PC-3 (cell line): ENCODE measurements around the gene RABAC1. TPM values are rescaled to one million over a fixed set of nuclear protein-coding genes. Genes with fewer than 3 reads are reported as not detected.

ENCODE experiments used
- ATAC-seq: fragments of 200-7000 bp; cut with Tn5 transposase; 2 replicates; pipeline ENCODE4 v1.9.1; 2020; ENCODE audit warnings: mild to moderate bottlenecking, moderate library complexity
- BruUV-seq: library from RNA; stranded (reverse); fragments of 400-500 nt; replicated peaks from 2 replicates; lab custom pipeline; 2021; lab: Mats Ljungman, UMichigan
- CTCF ChIA-PET: fragments of 300-600 bp; sonication (Branson Sonifier 250); formaldehyde crosslinking; loops from one replicate; lab custom pipeline; 2022; ENCODE audit warnings: antibody characterized with exemption; lab: Charles Lee
- POLR2A ChIA-PET: fragments of 300-600 bp; sonication (Branson Sonifier 250); formaldehyde crosslinking; loops from one replicate; lab custom pipeline; 2022; ENCODE audit warnings: antibody characterized with exemption; ENCODE audit not compliant: unreplicated experiment; lab: Charles Lee
- DNase-seq: peaks from one replicate; pipeline ENCODE4 v3.0.0-alpha.2; 2015
- H2AFZ ChIP-seq: fragments of 300-600 bp; sonication (generic); 2 replicates; pipeline ENCODE4 v1.6.0; 2016; ENCODE audit warnings: antibody characterized with exemption, low read length
- H3F3A ChIP-seq: fragments of 300-600 bp; sonication (generic); one replicate; pipeline ENCODE4 v1.6.0; 2017; ENCODE audit warnings: antibody characterized with exemption, low read length, control low read depth, mild to moderate bottlenecking; ENCODE audit not compliant: unreplicated experiment
- H3K27ac ChIP-seq: fragments of 300-600 bp; sonication (generic); 2 replicates; pipeline ENCODE4 v1.5.1; 2016; ENCODE audit warnings: mild to moderate bottlenecking, low read length
- H3K27me3 ChIP-seq: fragments of 300-600 bp; sonication (generic); 2 replicates; pipeline ENCODE4 v1.6.1; 2016; ENCODE audit warnings: low read length, mixed read lengths
- H3K36me3 ChIP-seq: fragments of 300-600 bp; sonication (generic); 2 replicates; pipeline ENCODE4 v1.6.1; 2016; ENCODE audit warnings: low read depth, mixed run types, low read length, mixed read lengths
- H3K4me1 ChIP-seq: fragments of 300-600 bp; sonication (generic); 2 replicates; pipeline ENCODE4 v1.5.1; 2016; ENCODE audit warnings: low read length; ENCODE audit not compliant: insufficient read depth
- H3K4me2 ChIP-seq: fragments of 300-600 bp; sonication (generic); 2 replicates; pipeline ENCODE4 v1.6.0; 2016; ENCODE audit warnings: low read length
- H3K4me3 ChIP-seq: fragments of 300-600 bp; sonication (generic); 2 replicates; pipeline ENCODE4 v1.5.1; 2016; ENCODE audit warnings: mild to moderate bottlenecking, low read length, mixed read lengths
- H3K79me2 ChIP-seq: fragments of 300-600 bp; sonication (generic); 2 replicates; pipeline ENCODE4 v1.6.1; 2017; ENCODE audit warnings: low read length, mixed read lengths
- H3K9ac ChIP-seq: fragments of 300-600 bp; sonication (generic); 2 replicates; pipeline ENCODE4 v1.6.0; 2016; ENCODE audit warnings: mild to moderate bottlenecking, low read length
- H3K9me2 ChIP-seq: fragments of 300-600 bp; sonication (generic); replicated peaks from 2 replicates; pipeline ENCODE4 v1.6.1; 2016; ENCODE audit warnings: mixed run types, low read length, mixed read lengths
- H3K9me3 ChIP-seq: fragments of 300-600 bp; sonication (generic); 2 replicates; pipeline ENCODE4 v1.6.1; 2016; ENCODE audit warnings: low read length, mixed read lengths
- H4K20me1 ChIP-seq: fragments of 300-600 bp; sonication (generic); 2 replicates; pipeline ENCODE4 v1.6.1; 2016; ENCODE audit warnings: low read length, mixed read lengths
- CTCF ChIP-seq: fragments of 300-600 bp; sonication (generic); conservative IDR thresholded peaks from 2 replicates; pipeline ENCODE4 v1.5.1; 2017; ENCODE audit warnings: antibody characterized with exemption, low read depth, mild to moderate bottlenecking, low read length
- EZH2 ChIP-seq: fragments of 300-600 bp; sonication (generic); IDR thresholded peaks from one replicate; pipeline ENCODE4 v1.6.1; 2017; ENCODE audit warnings: antibody characterized with exemption, mild to moderate bottlenecking, low read length; ENCODE audit not compliant: unreplicated experiment
- EZH2phosphoT487 ChIP-seq: fragments of 300-600 bp; sonication (generic); IDR thresholded peaks from 2 replicates; pipeline ENCODE4 v1.6.1; 2018; ENCODE audit warnings: mild to moderate bottlenecking, antibody characterized with exemption, low read length, borderline replicate concordance
- intact Hi-C: fragments of 100-400 bp; cut with micrococcal nuclease; formaldehyde crosslinking; loops from 2 replicates; pipeline ENCODE4 v1.9.0; 2023
- total RNA-seq: library from RNA; depleted of rRNA; stranded (reverse); fragments of >200 nt; gene quantifications from 2 replicates; pipeline ENCODE4 v1.2.3, GENCODE V29; 2014

The RABAC1 gene
- total RNA-seq, 1 experiment from 2014 or later: 158 TPM

GRCh38 chr19:41967054-41967783 is 8.1 kb upstream of the RABAC1 start:
- ChIA-PET POLR2A (no interaction called here), CTCF (no interaction called here)
- Histone ChIP-seq H3K9me3 (no peaks in the 10 kb centered on the region), H3K4me3 (no peak overlapping the region), H2AFZ (no peak overlapping the region), H3K79me2 (no peaks in the 10 kb centered on the region), H3K36me3 (no peaks in the 10 kb centered on the region), H3K4me2 (no peak overlapping the region), H3K9ac (no peak overlapping the region), H3K9me2 (no peaks in the 10 kb centered on the region), H3K27me3 (no peaks in the 10 kb centered on the region), H3F3A (no peaks in the 10 kb centered on the region), H3K27ac (no peak overlapping the region), H3K4me1 (no peaks in the 10 kb centered on the region), H4K20me1 (no peaks in the 10 kb centered on the region)
- intact Hi-C loops: no loop called here
- no peak for TF ChIP-seq CTCF
- no peak for TF ChIP-seq EZH2
- TF ChIP-seq EZH2phosphoT487: no peak
- BruUV-seq: no TSS peak
- DNase-seq (no peak), ATAC-seq (no peak)

- no TSS peak for BruUV-seq
- Histone ChIP-seq H3K4me1 (no peaks in the 10 kb centered on the region), H4K20me1 (no peaks in the 10 kb centered on the region), H3K79me2 (no peaks in the 10 kb centered on the region), H2AFZ (no peak overlapping the region), H3K4me2 (no peak overlapping the region), H3K9me3 (no peaks in the 10 kb centered on the region), H3K9ac (no peak overlapping the region), H3K9me2 (no peaks in the 10 kb centered on the region), H3K27me3 (no peaks in the 10 kb centered on the region), H3K36me3 (no peaks in the 10 kb centered on the region), H3F3A (no peaks in the 10 kb centered on the region), H3K27ac (no peak overlapping the region), H3K4me3 (no peak overlapping the region)
- TF ChIP-seq EZH2phosphoT487: no peak
- TF ChIP-seq EZH2: no peak
- no peak for TF ChIP-seq CTCF
- POLR2A ChIA-PET: no interaction called here
- ATAC-seq: no peak
- CTCF ChIA-PET: no interaction called here
- intact Hi-C loops: no loop called here
- DNase-seq: no peak
These were observed 6.0 kb upstream of the RABAC1 start for GRCh38 chr19:41965106-41965505.

- no TSS peak for BruUV-seq
- intact Hi-C loops: no loop called here
- H3K4me2 ChIP-seq: no peak overlapping the region
- H3K36me3 ChIP-seq: no peaks in the 10 kb centered on the region
- CTCF ChIA-PET: no interaction called here
- no peak for ATAC-seq
- H3K4me1 ChIP-seq: peaks cover 15% of the 10 kb centered on the region
- H3F3A ChIP-seq: no peaks in the 10 kb centered on the region
- POLR2A ChIA-PET: no interaction called here
- H3K9me2 ChIP-seq: no peaks in the 10 kb centered on the region
- H3K27me3 ChIP-seq: no peaks in the 10 kb centered on the region
- no peaks in the 10 kb centered on the region for H3K9me3 ChIP-seq
- H2AFZ ChIP-seq: no peak overlapping the region
- no peak overlapping the region for H3K4me3 ChIP-seq
- H4K20me1 ChIP-seq: no peaks in the 10 kb centered on the region
- no peak for DNase-seq
- no peak for TF ChIP-seq CTCF
- no peak for TF ChIP-seq EZH2
- no peak for TF ChIP-seq EZH2phosphoT487
- H3K9ac ChIP-seq: no peak overlapping the region
- H3K79me2 ChIP-seq: no peaks in the 10 kb centered on the region
- no peak overlapping the region for H3K27ac ChIP-seq
These were observed 1.9 kb upstream of the RABAC1 start for GRCh38 chr19:41960973-41961372.
